Measurements from ENCODE around the gene NRTN.

Gene NRTN

GRCh38 chr19:5823579-5824281 is 18.9 kb downstream of the NRTN start:
- peak; percentile 62 for TF ChIP-seq CTCF (IDR thresholded peaks at IDR 0.05; ENCODE audit: low read depth, low read length)

GRCh38 chr19:5824751-5825150 is 19.9 kb downstream of the NRTN start:
- no peaks in the 10 kb centered on the region for H3K36me3 ChIP-seq
- no peak for TF ChIP-seq CTCF (IDR thresholded peaks at IDR 0.05; ENCODE audit: low read depth, low read length)
- H3K4me3 ChIP-seq (ENCODE audit: low read depth, low read length): no peak overlapping the region
- peaks cover 9% of the 10 kb centered on the region for H3K4me1 ChIP-seq
- H3K9me3 ChIP-seq: no peaks in the 10 kb centered on the region
- H3K27me3 ChIP-seq: no peaks in the 10 kb centered on the region
- DNase-seq: no peak

More at GRCh38 chr19:5823579-5824281, 18.9 kb downstream of the NRTN start:
- Histone ChIP-seq H3K4me3 (ENCODE audit: low read depth, low read length) (no peak overlapping the region), H3K4me1 (peaks cover 7% of the 10 kb centered on the region), H3K36me3 (no peaks in the 10 kb centered on the region), H3K27me3 (no peaks in the 10 kb centered on the region), H3K9me3 (no peaks in the 10 kb centered on the region)
- peak; percentile 69 for DNase-seq

GRCh38 chr19:5825178-5825577 is 20.3 kb downstream of the NRTN start:
- no peak for TF ChIP-seq CTCF (IDR thresholded peaks at IDR 0.05; ENCODE audit: low read depth, low read length)
- Histone ChIP-seq H3K4me1 (peaks cover 12% of the 10 kb centered on the region), H3K9me3 (no peaks in the 10 kb centered on the region), H3K36me3 (no peaks in the 10 kb centered on the region), H3K27me3 (no peaks in the 10 kb centered on the region), H3K4me3 (ENCODE audit: low read depth, low read length) (no peak overlapping the region)
- no peak for DNase-seq

GRCh38 chr19:5826531-5827341 is 21.9 kb downstream of the NRTN start:
- Histone ChIP-seq H3K9me3 (no peaks in the 10 kb centered on the region), H3K4me3 (ENCODE audit: low read depth, low read length) (no peak overlapping the region), H3K27me3 (no peaks in the 10 kb centered on the region), H3K36me3 (no peaks in the 10 kb centered on the region), H3K4me1 (peaks cover 12% of the 10 kb centered on the region)
- peak; percentile 49 for TF ChIP-seq CTCF (IDR thresholded peaks at IDR 0.05; ENCODE audit: low read depth, low read length)
- peak; percentile 92 for DNase-seq

- no peak for TF ChIP-seq CTCF (IDR thresholded peaks at IDR 0.05; ENCODE audit: low read depth, low read length)
- no peak for DNase-seq
- Histone ChIP-seq H3K4me3 (ENCODE audit: low read depth, low read length) (no peak overlapping the region), H3K36me3 (no peaks in the 10 kb centered on the region), H3K4me1 (peaks cover 12% of the 10 kb centered on the region), H3K27me3 (no peaks in the 10 kb centered on the region), H3K9me3 (no peaks in the 10 kb centered on the region)
Observed at GRCh38 chr19:5827342-5827890, 22.5 kb downstream of the NRTN start.
